Lung (tissue), 12 donors: Measurements from ENCODE around the gene CAD. TPM values are rescaled to one million over a fixed set of nuclear protein-coding genes. Genes with fewer than 3 reads are reported as not detected.
"Not testable (repeated sequence)": the region's sequence is repeated elsewhere in the genome, so short reads cannot be mapped to it uniquely, and the experiment has no call there.

Experiments used
- ATAC-seq: fragments of 200-7000 bp; cut with Tn5 transposase; one replicate; pipeline ENCODE4 v1.9.1; 2020; ENCODE audit warnings: moderate number of reproducible peaks; ENCODE audit not compliant: insufficient read depth, low FRiP score
- DNase-seq, 3 donors: peaks; one replicate each; pipeline ENCODE4 v3.0.0-alpha.2; 2013 to 2017
- H3K27ac ChIP-seq, 2 donors: one replicate each; pipeline ENCODE4 v1.5.1; 2013; ENCODE audit warnings: mild to moderate bottlenecking in 2 of 2, moderate library complexity in 2 of 2, control low read depth in 1 of 2, inconsistent platforms in 1 of 2, low read depth in 1 of 2, low read length in 1 of 2
- H3K27me3 ChIP-seq, 3 donors: one replicate each; pipeline ENCODE4 v1.5.1; 2013; ENCODE audit warnings: low read length in 2 of 3; ENCODE audit not compliant: control insufficient read depth in 3 of 3, insufficient read depth in 3 of 3
- H3K36me3 ChIP-seq, 4 donors: one replicate each; pipeline ENCODE4 v1.5.1; 2013; ENCODE audit warnings: low read length in 4 of 4, mild to moderate bottlenecking in 1 of 4, moderate library complexity in 1 of 4; ENCODE audit not compliant: control insufficient read depth in 4 of 4, insufficient read depth in 4 of 4
- H3K4me1 ChIP-seq, 5 donors: one replicate each; pipeline ENCODE4 v1.5.1; 2013; ENCODE audit warnings: low read length in 5 of 5, mild to moderate bottlenecking in 2 of 5, moderate library complexity in 1 of 5; ENCODE audit not compliant: control insufficient read depth in 5 of 5, insufficient read depth in 5 of 5
- H3K4me3 ChIP-seq: one replicate; pipeline ENCODE4 v1.5.1; 2013; ENCODE audit warnings: mild to moderate bottlenecking, control low read depth, moderate library complexity
- H3K9ac ChIP-seq, 2 donors: one replicate each; pipeline ENCODE4 v1.5.1; 2013; ENCODE audit warnings: low read length in 2 of 2, control low read depth in 1 of 2; ENCODE audit not compliant: insufficient read depth in 1 of 2
- H3K9me3 ChIP-seq, 4 donors: one replicate each; pipeline ENCODE4 v1.5.1; 2013; ENCODE audit warnings: low read length in 3 of 4, mild to moderate bottlenecking in 1 of 4, moderate library complexity in 1 of 4; ENCODE audit not compliant: control insufficient read depth in 4 of 4, insufficient read depth in 3 of 4
- WGBS, 2 donors: extraction: QIAGEN DNeasy Blood & Tissue Kit; methylation state at CpG; one replicate each; pipeline ENCODE4 v1.1.7; 2013; 5-methylcytosine and 5-hydroxymethylcytosine counted together
- polyA plus RNA-seq, 2 donors: library from polyadenylated mRNA; stranded (reverse); fragments of 200-250 nt; gene quantifications; one replicate each; pipeline ENCODE4 v1.2.1, GENCODE V29; 2013
- total RNA-seq, 2 donors: library from RNA; depleted of rRNA in 1 of 2; stranded (reverse); fragments of >200 nt in 1 of 2; gene quantifications; one replicate each; pipeline ENCODE4 v1.2.1, GENCODE V29; 2014 to 2021
- TF ChIP-seq, protein P1 (sequence below): IDR thresholded peaks from 2 replicates; pipeline ENCODE4 v1.5.1; 2012; ENCODE audit warnings: mild to moderate bottlenecking; ENCODE audit errors: control extremely low read depth, extremely low read depth
- donor health status: control.
- donor health status: control.
- donor health status: Bipolar disorder and iron deficiency.
- donor health status: healthy.
- donor health status: DM: yes; HTN: yes; CAD: no.

The CAD gene
- total and polyA plus RNA-seq, 4 donors = 10.9 to 42.0 (median 18.9) TPM

DNA sequence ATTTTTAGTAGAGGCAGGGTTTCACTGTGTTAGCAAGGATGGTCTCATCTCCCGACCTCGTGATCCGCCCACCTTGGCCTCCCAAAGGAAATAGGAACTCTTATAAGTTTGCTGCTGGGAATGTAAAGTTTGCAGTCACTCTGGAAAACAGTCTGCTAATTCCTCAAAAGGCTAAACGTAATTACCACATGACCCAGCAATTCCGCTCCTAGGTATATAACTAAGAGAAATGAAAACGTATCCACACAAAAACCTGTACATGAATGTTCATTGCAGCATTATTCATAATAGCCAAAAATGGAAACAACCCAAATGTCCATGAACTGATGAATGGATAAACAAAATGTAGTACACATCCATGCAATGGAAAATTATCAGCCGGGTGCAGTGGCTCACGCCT, 27.2 kb upstream of the CAD start:
- H3K9me3 ChIP-seq = no peaks in the 10 kb centered on the region
- no peaks in the 10 kb centered on the region for H3K36me3 ChIP-seq
- H3K27ac ChIP-seq = no peak overlapping the region
- H3K27me3 ChIP-seq = peaks cover 0 to 2% (median 1%) of the 10 kb centered on the region in 3 donors
- no peak overlapping the region for H3K9ac ChIP-seq
- TF ChIP-seq, protein P1, sequence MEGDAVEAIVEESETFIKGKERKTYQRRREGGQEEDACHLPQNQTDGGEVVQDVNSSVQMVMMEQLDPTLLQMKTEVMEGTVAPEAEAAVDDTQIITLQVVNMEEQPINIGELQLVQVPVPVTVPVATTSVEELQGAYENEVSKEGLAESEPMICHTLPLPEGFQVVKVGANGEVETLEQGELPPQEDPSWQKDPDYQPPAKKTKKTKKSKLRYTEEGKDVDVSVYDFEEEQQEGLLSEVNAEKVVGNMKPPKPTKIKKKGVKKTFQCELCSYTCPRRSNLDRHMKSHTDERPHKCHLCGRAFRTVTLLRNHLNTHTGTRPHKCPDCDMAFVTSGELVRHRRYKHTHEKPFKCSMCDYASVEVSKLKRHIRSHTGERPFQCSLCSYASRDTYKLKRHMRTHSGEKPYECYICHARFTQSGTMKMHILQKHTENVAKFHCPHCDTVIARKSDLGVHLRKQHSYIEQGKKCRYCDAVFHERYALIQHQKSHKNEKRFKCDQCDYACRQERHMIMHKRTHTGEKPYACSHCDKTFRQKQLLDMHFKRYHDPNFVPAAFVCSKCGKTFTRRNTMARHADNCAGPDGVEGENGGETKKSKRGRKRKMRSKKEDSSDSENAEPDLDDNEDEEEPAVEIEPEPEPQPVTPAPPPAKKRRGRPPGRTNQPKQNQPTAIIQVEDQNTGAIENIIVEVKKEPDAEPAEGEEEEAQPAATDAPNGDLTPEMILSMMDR = no peak
- WGBS, 2 donors = 89 to 94% methylated on average over 8 of the region's 8 CpGs
- no peak overlapping the region for H3K4me3 ChIP-seq
- DNase-seq = no peak
- no peak for ATAC-seq
- H3K4me1 ChIP-seq = peaks cover 0 to 6% (median 0%) of the 10 kb centered on the region in 5 donors

DNA sequence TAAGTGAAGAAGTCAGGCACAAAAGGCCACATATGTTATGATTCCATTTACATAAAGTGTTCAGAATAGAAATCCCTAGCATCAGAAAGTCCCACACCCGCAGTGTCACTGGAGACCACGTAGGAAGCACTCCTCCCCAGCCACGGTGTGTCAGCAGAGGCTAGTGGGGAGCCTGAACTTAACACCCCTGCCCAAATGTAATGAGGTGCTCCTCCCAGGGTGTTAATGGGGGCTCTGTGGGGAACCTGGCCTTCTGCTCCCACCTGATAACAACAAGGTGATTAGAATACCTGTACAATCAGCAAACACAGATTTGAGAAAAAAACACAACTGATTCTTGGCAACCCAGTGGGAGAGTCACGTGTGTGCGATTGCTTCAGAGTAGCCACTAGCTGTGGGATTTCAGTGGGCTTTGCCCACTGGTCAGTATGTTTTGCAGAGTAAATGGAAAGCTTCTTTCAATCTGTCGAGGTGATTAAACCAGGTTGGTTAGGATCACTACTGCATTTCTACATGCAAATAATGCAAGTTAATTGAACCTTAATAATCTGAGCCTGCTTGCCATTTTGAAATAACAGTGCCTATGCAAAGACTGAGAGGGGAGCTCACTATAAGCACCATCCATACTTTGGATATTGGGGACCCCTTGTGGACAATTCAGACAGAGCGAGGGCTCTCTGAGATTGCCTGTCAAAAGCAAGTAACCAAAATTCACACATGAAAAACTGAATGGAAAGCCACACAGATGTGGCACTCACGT, 25.9 kb upstream of the CAD start:
- H3K36me3 ChIP-seq = no peaks in the 10 kb centered on the region
- no peaks in the 10 kb centered on the region for H3K9me3 ChIP-seq
- ATAC-seq (no peak), DNase-seq (peak; percentile 61 to 77 (median 76))
- WGBS, 2 donors = 41 to 45% methylated on average over 8 of the region's 8 CpGs
- H3K27me3 ChIP-seq = peaks cover 0 to 2% (median 0%) of the 10 kb centered on the region in 3 donors
- H3K27ac ChIP-seq = no peak overlapping the region
- no peak overlapping the region for H3K4me3 ChIP-seq
- no peaks in the 10 kb centered on the region for H3K4me1 ChIP-seq
- no peak overlapping the region for H3K9ac ChIP-seq
- TF ChIP-seq, protein P1 = peak; percentile 52

DNA sequence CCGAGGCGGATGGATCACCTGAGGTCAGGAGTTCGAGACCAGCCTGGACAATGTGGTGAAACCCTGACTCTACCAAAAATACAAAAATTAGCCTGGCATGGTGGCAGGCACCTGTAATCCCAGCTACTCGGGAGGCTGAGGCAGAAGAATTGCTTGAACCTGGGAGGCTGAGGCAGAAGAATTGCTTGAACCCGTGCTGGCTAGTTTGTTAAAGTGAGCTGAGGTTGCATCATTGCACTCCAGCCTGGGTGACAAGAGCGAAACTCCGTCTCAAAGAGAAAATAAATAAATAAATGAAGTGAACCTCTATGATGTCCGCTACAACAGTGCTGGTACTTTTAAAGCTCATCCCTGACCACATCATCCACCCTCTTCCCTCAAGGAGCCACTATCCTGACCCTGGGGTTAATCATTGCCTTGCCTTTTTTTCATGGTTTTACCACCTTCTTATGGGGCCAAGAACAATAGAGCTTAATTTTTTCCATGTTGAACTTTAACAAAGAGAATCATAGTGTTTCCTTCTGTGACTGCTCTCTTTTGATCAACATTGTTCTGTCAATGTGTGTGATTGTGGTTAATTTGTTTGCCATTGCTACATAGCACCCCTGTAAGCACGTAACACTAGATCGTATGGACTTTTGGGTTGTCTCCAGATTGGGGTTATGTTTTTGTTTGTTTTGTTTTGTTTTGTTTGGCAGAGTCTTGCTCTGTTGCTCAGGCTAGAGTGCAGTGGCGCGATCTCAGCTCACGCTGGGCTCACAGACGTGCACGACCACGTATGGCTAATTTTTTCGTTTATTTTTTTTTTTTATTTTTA, 22.4 kb upstream of the CAD start:
- H3K4me3 ChIP-seq = no peak overlapping the region
- no peak overlapping the region for H3K27ac ChIP-seq
- DNase-seq (no peak), ATAC-seq (no peak)
- peaks cover 0 to 2% (median 0%) of the 10 kb centered on the region in 3 donors for H3K27me3 ChIP-seq
- TF ChIP-seq, protein P1 = no peak
- no peaks in the 10 kb centered on the region for H3K36me3 ChIP-seq
- H3K9me3 ChIP-seq = no peaks in the 10 kb centered on the region
- 73 to 88% methylated on average over 17 of the region's 17 CpGs for WGBS, 2 donors
- H3K4me1 ChIP-seq = no peaks in the 10 kb centered on the region
- H3K9ac ChIP-seq = no peak overlapping the region

DNA sequence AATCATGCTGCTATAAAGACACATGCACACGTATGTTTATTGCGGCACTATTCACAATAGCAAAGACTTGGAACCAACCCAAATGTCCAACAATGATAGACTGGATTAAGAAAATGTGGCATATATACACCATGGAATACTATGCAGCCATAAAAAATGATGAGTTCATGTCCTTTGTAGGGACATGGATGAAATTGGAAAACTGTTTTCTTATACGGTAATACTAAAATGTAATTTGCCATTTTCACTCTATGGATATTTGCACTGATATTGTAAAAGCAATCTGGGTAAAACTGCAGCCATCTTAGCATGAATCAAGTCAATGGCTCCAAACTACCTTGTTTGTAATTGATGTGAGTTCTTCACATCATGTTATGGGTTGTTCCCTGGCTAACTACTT, 21.4 kb upstream of the CAD start:
- ATAC-seq, H3K9me3 ChIP-seq, H3K9ac ChIP-seq, H3K4me1 ChIP-seq, H3K27me3 ChIP-seq, H3K36me3 ChIP-seq, H3K4me3 ChIP-seq, H3K27ac ChIP-seq, DNase-seq: not testable (repeated sequence)
- WGBS, 2 donors = 88 to 90% methylated on average over 3 of the region's 3 CpGs

DNA sequence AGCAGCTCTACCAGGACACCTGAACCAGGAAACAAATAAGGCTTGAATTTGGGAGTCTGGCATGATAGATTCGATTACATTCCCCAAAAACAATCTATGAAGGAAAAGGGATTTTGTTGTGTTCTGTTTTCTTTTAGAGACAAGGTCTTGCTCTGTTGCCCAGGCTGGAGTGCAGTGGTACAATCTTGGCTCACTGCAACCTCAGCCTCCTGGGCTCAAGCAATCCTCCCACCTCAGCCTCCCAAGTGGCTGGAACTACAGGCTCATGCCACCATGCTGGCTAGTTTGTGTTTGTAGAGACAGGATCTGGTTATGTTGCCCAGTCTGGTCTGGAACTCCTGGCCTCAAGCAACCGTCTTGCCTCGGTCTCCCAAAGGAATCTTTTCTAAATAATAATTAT, 19.1 kb upstream of the CAD start:
- peaks cover 0 to 21% (median 0%) of the 10 kb centered on the region in 4 donors for H3K36me3 ChIP-seq
- DNase-seq, H3K9ac ChIP-seq, H3K27me3 ChIP-seq, H3K4me3 ChIP-seq, ATAC-seq, H3K9me3 ChIP-seq, H3K27ac ChIP-seq, H3K4me1 ChIP-seq: not testable (repeated sequence)
- 94 to 95% methylated on average over 3 of the region's 3 CpGs for WGBS, 2 donors
